Measurements from ENCODE around the gene RUNX2. TPM values are rescaled to one million over a fixed set of nuclear protein-coding genes. Genes with fewer than 3 reads are reported as not detected.

The RUNX2 gene
- total and polyA plus RNA-seq, 2 of the 8 experiments (the other 6 are each of a cell fraction or from before 2014, with no cell fraction given), result 0.26 to 1.2 TPM

DNA sequence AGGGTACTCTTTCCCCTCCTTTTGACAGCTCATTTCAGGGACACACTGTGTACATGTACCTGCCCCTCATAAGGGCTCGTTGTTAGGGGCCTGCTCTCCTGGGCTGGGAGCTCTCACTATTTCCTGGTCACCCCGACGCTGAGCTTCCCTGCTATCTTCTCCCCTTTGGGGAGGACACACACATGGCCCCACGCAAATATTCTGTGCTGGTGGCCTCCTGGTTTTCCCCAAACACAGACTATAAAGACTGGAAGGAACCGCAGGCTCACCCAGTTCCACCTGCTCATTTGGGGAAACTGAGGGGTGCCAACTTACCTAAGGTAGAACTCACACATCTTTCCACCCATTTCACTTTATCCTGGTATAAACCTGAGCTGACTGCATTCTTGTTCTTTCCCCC is 351.0 kb downstream of the RUNX2 start:
- no peak overlapping the region for H2BK12ac ChIP-seq (ENCODE audit: low read depth, low read length)
- 83% methylated on average over 5 of the region's 5 CpGs; no CpG with 5 or more reads in 1 of the 2 experiments for WGBS, 2 experiments (ENCODE audit: extremely low coverage in 1 of 2, insufficient coverage in 1 of 2, insufficient read length in 1 of 2, insufficient replicate concordance in 2 of 2, low coverage in 1 of 2, low lambda C conversion rate in 2 of 2, missing lambda C conversion rate in 1 of 2)
- no peaks in the 10 kb centered on the region for H4K20me1 ChIP-seq (replicated peaks in 1 of 2; ENCODE audit: control insufficient read depth in 1 of 2, insufficient read depth in 2 of 2, low read length in 2 of 2)
- H3K79me2 ChIP-seq (ENCODE audit: control insufficient read depth in 1 of 2, insufficient read depth in 2 of 2, low read length in 2 of 2), result no peaks in the 10 kb centered on the region
- no peak overlapping the region for H3K4me2 ChIP-seq (ENCODE audit: insufficient read depth in 1 of 2, low read depth in 2 of 2, low read length in 2 of 2)
- H2AK5ac ChIP-seq (ENCODE audit: low read depth, low read length), result no peak overlapping the region
- FAIRE-seq (no peak), DNase-seq (ENCODE audit: low read depth in 1 of 2, low spot score in 2 of 2) (no peak)
- H4K5ac ChIP-seq (ENCODE audit: insufficient read length, low read depth, low read length), result no peak overlapping the region
- H3K14ac ChIP-seq (ENCODE audit: insufficient read length), result no peak overlapping the region
- no peak overlapping the region for H3K4me3 ChIP-seq (ENCODE audit: extremely low read depth in 1 of 4, insufficient read depth in 2 of 4, low read depth in 3 of 4, low read length in 4 of 4)
- H3K4me1 ChIP-seq (replicated peaks in 1 of 4; ENCODE audit: control insufficient read depth in 3 of 4, insufficient read depth in 4 of 4, low read length in 3 of 4), result peaks cover 0 to 5% (median 1%) of the 10 kb centered on the region in 4 experiments; a peak in 3 of 7 replicates
- H3K27ac ChIP-seq (ENCODE audit: low read depth, low read length), result no peak overlapping the region
- H2BK20ac ChIP-seq (ENCODE audit: low read length), result no peak overlapping the region
- H2BK15ac ChIP-seq (ENCODE audit: low read length), result no peak overlapping the region
- no peak overlapping the region for H3K23ac ChIP-seq (ENCODE audit: insufficient read length)
- no peaks in the 10 kb centered on the region for H3K79me1 ChIP-seq (ENCODE audit: low read depth, low read length)
- no peak overlapping the region for H3K4ac ChIP-seq (replicated peaks; ENCODE audit: insufficient read length, low read depth, low read length)
- H4K91ac ChIP-seq (replicated peaks; ENCODE audit: insufficient read length, low read length), result no peak overlapping the region
- CTCF ChIA-PET (ENCODE audit: partially characterized antibody), result interaction anchor here (1.1 to 1.9 kb wide), 2 partner anchors 26 to 35 kb away, joined by 3 to 5 read pairs; no protein-coding TSS in a partner anchor
- no peak overlapping the region for H2BK120ac ChIP-seq (replicated peaks; ENCODE audit: low read depth, low read length)
- POLR2A ChIA-PET (ENCODE audit: partially characterized antibody), result no interaction called here
- no peak overlapping the region for H3K18ac ChIP-seq (ENCODE audit: extremely low read depth, low read length)
- H3K23me2 ChIP-seq (ENCODE audit: low read depth, low read length), result no peaks in the 10 kb centered on the region
- no peaks in the 10 kb centered on the region for H3K27me3 ChIP-seq (replicated peaks in 1 of 4; ENCODE audit: control insufficient read depth in 3 of 4, extremely low read depth in 1 of 4, insufficient read depth in 3 of 4, low read length in 3 of 4)
- H3K9me3 ChIP-seq (ENCODE audit: insufficient read depth in 2 of 2, low read depth in 1 of 2, low read length in 1 of 2), result peaks cover 2 to 3% of the 10 kb centered on the region in 2 experiments; a peak in 2 of 4 replicates
- no peak overlapping the region for H2BK5ac ChIP-seq (ENCODE audit: low read depth, low read length)
- H4K8ac ChIP-seq (ENCODE audit: extremely low read depth, insufficient read depth, low read length), result no peak overlapping the region
- no peak overlapping the region for H3K9ac ChIP-seq (replicated peaks in 1 of 4; ENCODE audit: extremely low read depth in 1 of 4, low read depth in 3 of 4, low read length in 3 of 4)
- no peak overlapping the region for H3K56ac ChIP-seq (replicated peaks; ENCODE audit: insufficient read length, low read depth, low read length)
- no peak overlapping the region for H2AFZ ChIP-seq (ENCODE audit: low read length)
- no peaks in the 10 kb centered on the region for H3K36me3 ChIP-seq (ENCODE audit: control insufficient read depth in 2 of 4, insufficient read depth in 4 of 4, low read length in 3 of 4)
- TF ChIP-seq SP1 (IDR thresholded peaks at IDR 0.05; ENCODE audit: low read depth, low read length) (no peak), POU5F1 (IDR thresholded peaks at IDR 0.05; ENCODE audit: low read depth, low read length) (no peak), GABPA (IDR thresholded peaks at IDR 0.05; ENCODE audit: borderline replicate concordance, insufficient read depth, low read length) (no peak), CHD1 (IDR thresholded peaks at IDR 0.05; ENCODE audit: low read depth, low read length) (no peak), ASH2L (IDR thresholded peaks at IDR 0.05; ENCODE audit: low read length) (no peak), SRF (IDR thresholded peaks at IDR 0.05; ENCODE audit: low read depth, low read length) (no peak), RNF2 (IDR thresholded peaks at IDR 0.05; ENCODE audit: borderline replicate concordance, low read depth, low read length, missing control alignments, poor library complexity, severe bottlenecking) (no peak), CEBPB (IDR thresholded peaks at IDR 0.05; ENCODE audit: low read depth, low read length) (no peak), SAP30 (IDR thresholded peaks at IDR 0.05; ENCODE audit: insufficient read depth, insufficient replicate concordance, low read length) (no peak), MAFK (IDR thresholded peaks at IDR 0.05; ENCODE audit: low read depth, low read length) (no peak), NANOG (IDR thresholded peaks at IDR 0.05; ENCODE audit: insufficient read depth, low read depth, low read length, poor library complexity, severe bottlenecking) (no peak), JUN (IDR thresholded peaks at IDR 0.05; ENCODE audit: low read depth, low read length) (no peak)
- TF ChIP-seq, protein P1, sequence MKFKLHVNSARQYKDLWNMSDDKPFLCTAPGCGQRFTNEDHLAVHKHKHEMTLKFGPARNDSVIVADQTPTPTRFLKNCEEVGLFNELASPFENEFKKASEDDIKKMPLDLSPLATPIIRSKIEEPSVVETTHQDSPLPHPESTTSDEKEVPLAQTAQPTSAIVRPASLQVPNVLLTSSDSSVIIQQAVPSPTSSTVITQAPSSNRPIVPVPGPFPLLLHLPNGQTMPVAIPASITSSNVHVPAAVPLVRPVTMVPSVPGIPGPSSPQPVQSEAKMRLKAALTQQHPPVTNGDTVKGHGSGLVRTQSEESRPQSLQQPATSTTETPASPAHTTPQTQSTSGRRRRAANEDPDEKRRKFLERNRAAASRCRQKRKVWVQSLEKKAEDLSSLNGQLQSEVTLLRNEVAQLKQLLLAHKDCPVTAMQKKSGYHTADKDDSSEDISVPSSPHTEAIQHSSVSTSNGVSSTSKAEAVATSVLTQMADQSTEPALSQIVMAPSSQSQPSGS (IDR thresholded peaks at IDR 0.05; ENCODE audit: low read length), result no peak

Data from H1 (cell line).